Esophagus squamous epithelium (tissue), 5 donors: ENCODE measurements around the gene PCSK1. TPM values are rescaled to one million over a fixed set of nuclear protein-coding genes. Genes with fewer than 3 reads are reported as not detected.

Source experiments
- DNase-seq: peaks from one replicate; lab custom pipeline; 2025; lab: John Stamatoyannopoulos, UW
- H3K27ac ChIP-seq, 4 donors: fragments of 200-600 bp; sonication (generic); one replicate each; pipeline ENCODE4 v1.5.1; 2016 to 2019; ENCODE audit warnings: mild to moderate bottlenecking in 1 of 4
- H3K27me3 ChIP-seq, 4 donors: fragments of 200-600 bp; sonication (generic); 1 replicate in 3 of 4; 2 replicates in 1 of 4; pipeline versions ENCODE4 v1.5.1 to v1.6.0; 2017 to 2021; ENCODE audit warnings: antibody characterized with exemption in 1 of 4
- H3K36me3 ChIP-seq, 3 donors: fragments of 200-600 bp; sonication (generic); one replicate each; pipeline ENCODE4 v1.5.1; 2016 to 2019
- H3K4me1 ChIP-seq, 3 donors: fragments of 200-600 bp; sonication (generic); one replicate each; pipeline ENCODE4 v1.5.1; 2017 to 2019
- H3K4me3 ChIP-seq, 4 donors: fragments of 200-600 bp; sonication (generic); 1 replicate in 3 of 4; 2 replicates in 1 of 4; pipeline ENCODE4 v1.5.1; 2016 to 2019; ENCODE audit warnings: mild to moderate bottlenecking in 2 of 4, moderate library complexity in 1 of 4
- H3K9me3 ChIP-seq, 3 donors: fragments of 200-600 bp; sonication (generic); one replicate each; pipeline ENCODE4 v1.5.1; 2016 to 2019
- CTCF ChIP-seq, 6 experiments: fragments of 450-650 bp in 4 of 6; fragments of 200-600 bp in 2 of 6; sonication (generic) in 2 of 6; IDR thresholded peaks; one replicate each; pipeline ENCODE4 v1.5.1; 2016 to 2019; ENCODE audit warnings: antibody characterized with exemption in 6 of 6, mild to moderate bottlenecking in 4 of 6, moderate library complexity in 4 of 6
- POLR2A ChIP-seq, 4 donors: fragments of 450-650 bp; IDR thresholded peaks; one replicate each; pipeline ENCODE4 v1.6.1; 2017; ENCODE audit warnings: antibody characterized with exemption in 4 of 4, mild to moderate bottlenecking in 4 of 4, moderate library complexity in 3 of 4
- WGBS, 2 donors: methylation state at CpG; one replicate each; pipeline ENCODE4 v1.1.5; 2018; 5-methylcytosine and 5-hydroxymethylcytosine counted together
- intact Hi-C: fragments of 100-400 bp; cut with DNase I; formaldehyde crosslinking; loops from one replicate; pipeline ENCODE4 v1.15.0; 2022
- total RNA-seq, 4 donors: library from RNA; depleted of rRNA; stranded (reverse); fragments of >200 nt; gene quantifications; one replicate each; pipeline ENCODE4 v1.1.0, GENCODE V29; 2016
- donor health status: DM: yes; HTN: yes; CAD: no.

The PCSK1 gene
- total RNA-seq, 4 donors from 2014 or later, result 0.09 to 1.1 (median 0.19) TPM; not detected in 1

DNA sequence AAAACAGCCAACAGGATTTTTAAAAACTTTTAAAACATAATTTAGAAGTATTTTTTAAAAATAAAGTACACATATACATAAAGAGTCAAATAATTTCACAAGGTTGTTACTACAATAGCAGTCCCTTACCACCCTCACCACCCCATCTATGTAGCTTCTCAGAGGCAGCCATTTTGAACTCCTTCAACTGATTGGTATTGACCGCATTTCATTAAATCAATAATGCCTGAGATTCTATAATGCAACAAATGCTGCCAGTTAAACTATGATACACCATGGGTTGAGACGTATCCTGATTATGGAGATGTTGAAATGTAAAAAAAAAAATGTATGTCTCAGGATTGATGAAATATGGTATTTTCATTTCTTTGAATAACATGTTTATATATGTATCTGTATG, 78.8 kb downstream of the PCSK1 start:
- Histone ChIP-seq H3K4me1 (no peaks in the 10 kb centered on the region), H3K36me3 (no peaks in the 10 kb centered on the region), H3K9me3 (no peaks in the 10 kb centered on the region), H3K27ac (no peak overlapping the region), H3K4me3 (no peak overlapping the region), H3K27me3 (no peaks in the 10 kb centered on the region)
- 97 to 98% methylated on average over 2 of the region's 2 CpGs for WGBS, 2 donors
- intact Hi-C loops, result no loop called here
- DNase-seq, result no peak
- TF ChIP-seq POLR2A (IDR thresholded peaks at IDR 0.05), result no peak
- TF ChIP-seq CTCF (IDR thresholded peaks at IDR 0.05), result no peak

GRCh38 chr5:96353220-96353619, 79.8 kb downstream of the PCSK1 start:
- Histone ChIP-seq H3K9me3 (no peaks in the 10 kb centered on the region), H3K4me3 (no peak overlapping the region), H3K36me3 (no peaks in the 10 kb centered on the region), H3K27ac (no peak overlapping the region), H3K27me3 (no peaks in the 10 kb centered on the region), H3K4me1 (no peaks in the 10 kb centered on the region)
- TF ChIP-seq POLR2A (IDR thresholded peaks at IDR 0.05) (no peak), CTCF (IDR thresholded peaks at IDR 0.05) (no peak)
- intact Hi-C loops, result no loop called here
- 81 to 93% methylated on average over 1 of the region's 1 CpG for WGBS, 2 donors
- DNase-seq, result no peak

GRCh38 chr5:96350678-96351077, 82.4 kb downstream of the PCSK1 start:
- DNase-seq, result no peak
- TF ChIP-seq CTCF (IDR thresholded peaks at IDR 0.05) (no peak), POLR2A (IDR thresholded peaks at IDR 0.05) (no peak)
- Histone ChIP-seq H3K27ac (no peak overlapping the region), H3K27me3 (no peaks in the 10 kb centered on the region), H3K9me3 (no peaks in the 10 kb centered on the region), H3K4me1 (no peaks in the 10 kb centered on the region), H3K4me3 (no peak overlapping the region), H3K36me3 (no peaks in the 10 kb centered on the region)
- intact Hi-C loops, result no loop called here
- 58 to 68% methylated on average over 2 of the region's 2 CpGs for WGBS, 2 donors

- TF ChIP-seq CTCF (IDR thresholded peaks at IDR 0.05) (no peak), POLR2A (IDR thresholded peaks at IDR 0.05) (no peak)
- H3K27me3 ChIP-seq, result no peaks in the 10 kb centered on the region
- WGBS, 2 donors, result 67 to 91% methylated on average over 1 of the region's 1 CpG
- intact Hi-C loops, result loop anchor here (5.0 kb wide), 1 partner anchor 254 kb away; no protein-coding TSS in a partner anchor
- H3K4me3 ChIP-seq, result no peak overlapping the region
- no peak overlapping the region for H3K27ac ChIP-seq
- H3K9me3 ChIP-seq, result no peaks in the 10 kb centered on the region
- H3K4me1 ChIP-seq, result peaks cover 0 to 10% (median 0%) of the 10 kb centered on the region in 3 donors
- DNase-seq, result no peak
- no peaks in the 10 kb centered on the region for H3K36me3 ChIP-seq
Measured at GRCh38 chr5:96348536-96348935, 84.5 kb downstream of the PCSK1 start.

- WGBS, 2 donors, result 66 to 75% methylated on average over 4 of the region's 4 CpGs
- TF ChIP-seq POLR2A (IDR thresholded peaks at IDR 0.05) (no peak), CTCF (IDR thresholded peaks at IDR 0.05) (no peak)
- H3K27me3 ChIP-seq, result no peaks in the 10 kb centered on the region
- no peaks in the 10 kb centered on the region for H3K36me3 ChIP-seq
- no peak overlapping the region for H3K4me3 ChIP-seq
- DNase-seq, result no peak
- intact Hi-C loops, result loop anchor here (5.0 kb wide), 1 partner anchor 255 kb away; no protein-coding TSS in a partner anchor
- H3K9me3 ChIP-seq, result no peaks in the 10 kb centered on the region
- peaks cover 0 to 10% (median 0%) of the 10 kb centered on the region in 3 donors for H3K4me1 ChIP-seq
- H3K27ac ChIP-seq, result no peak overlapping the region
Measured at GRCh38 chr5:96347502-96348292, 85.4 kb downstream of the PCSK1 start.
